Breast epithelium (tissue), 4 donors: ENCODE data around the gene ZBTB40. TPM values are rescaled to one million over a fixed set of nuclear protein-coding genes. Genes with fewer than 3 reads are reported as not detected.

Experiments used
- DNase-seq, 2 donors: peaks; one replicate each; pipeline ENCODE4 v3.0.0-alpha.2; 2019; ENCODE audit warnings: low spot score in 2 of 2
- H3K27ac ChIP-seq, 2 donors: fragments of 200-600 bp; sonication (generic) in 1 of 2; one replicate each; pipeline ENCODE4 v1.5.1; 2016 to 2019; ENCODE audit warnings: mild to moderate bottlenecking in 1 of 2
- H3K27me3 ChIP-seq, 2 donors: fragments of 200-600 bp; sonication (generic) in 1 of 2; one replicate each; pipeline versions ENCODE4 v1.5.1 to v1.6.0; 2017 to 2019; ENCODE audit warnings: control low read depth in 1 of 2, mild to moderate bottlenecking in 1 of 2
- H3K36me3 ChIP-seq: fragments of 200-600 bp; one replicate; pipeline ENCODE4 v1.5.1; 2019
- H3K4me1 ChIP-seq, 2 donors: fragments of 200-600 bp; sonication (generic); one replicate each; pipeline ENCODE4 v1.5.1; 2016 to 2019; ENCODE audit warnings: control low read depth in 1 of 2
- H3K4me3 ChIP-seq, 3 donors: fragments of 200-600 bp; sonication (generic); 1 replicate in 2 of 3; 2 replicates in 1 of 3; pipeline ENCODE4 v1.5.1; 2016 to 2019; ENCODE audit warnings: mild to moderate bottlenecking in 3 of 3, moderate library complexity in 2 of 3
- H3K9me3 ChIP-seq, 2 donors: fragments of 200-600 bp; sonication (generic) in 1 of 2; one replicate each; pipeline ENCODE4 v1.5.1; 2016 to 2019; ENCODE audit warnings: control low read depth in 1 of 2
- POLR2A ChIP-seq: fragments of 450-650 bp; IDR thresholded peaks from one replicate; pipeline ENCODE4 v1.6.1; 2016; ENCODE audit warnings: antibody characterized with exemption, mild to moderate bottlenecking, moderate library complexity
- POLR2AphosphoS5 ChIP-seq, 3 donors: sonication (generic); formaldehyde crosslinking; IDR thresholded peaks; one replicate each; pipeline ENCODE4 v1.6.1; 2017; ENCODE audit warnings: antibody characterized with exemption in 3 of 3
- intact Hi-C: fragments of 100-400 bp; cut with DNase I; formaldehyde crosslinking; loops from one replicate; pipeline ENCODE4 v1.15.1; 2023; ENCODE audit warnings: low total_unique reads
- total RNA-seq, 3 donors: library from RNA; depleted of rRNA; stranded (reverse); fragments of >200 nt; gene quantifications; one replicate each; pipeline ENCODE4 v1.1.0, GENCODE V29; 2016
- TF ChIP-seq, protein P1 (sequence below), 3 donors: fragments of 450-650 bp; IDR thresholded peaks; one replicate each; pipeline ENCODE4 v1.5.1; 2016 to 2017; ENCODE audit warnings: antibody characterized with exemption in 3 of 3, mild to moderate bottlenecking in 3 of 3, moderate library complexity in 3 of 3

ZBTB40 gene
- total RNA-seq, 3 donors from 2014 or later: 15.7 to 24.6 (median 22.0) TPM

DNA sequence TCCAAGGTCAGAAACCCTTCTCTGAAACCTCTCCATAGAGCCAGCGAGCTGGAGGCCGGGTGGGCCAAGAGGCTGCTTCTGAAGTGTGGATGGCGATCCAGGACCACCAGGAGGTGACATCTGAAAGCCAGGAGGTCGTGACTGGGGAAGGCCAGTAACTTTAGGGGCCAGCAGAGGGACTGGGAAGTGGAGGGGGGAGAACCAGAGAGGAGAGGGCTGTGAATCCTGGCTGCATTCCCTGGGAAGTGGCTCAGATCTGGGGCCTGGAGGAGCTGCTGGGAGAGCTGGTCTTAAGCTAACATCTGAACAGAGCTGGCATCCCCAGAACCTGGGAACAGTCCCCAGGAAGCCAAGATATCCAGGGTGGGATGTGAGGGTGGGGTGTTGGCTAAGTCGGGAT lies 100.4 kb downstream of the ZBTB40 start:
- no peaks in the 10 kb centered on the region for H3K9me3 ChIP-seq
- TF ChIP-seq POLR2A: no peak
- no peak for TF ChIP-seq POLR2AphosphoS5 (IDR thresholded peaks at IDR 0.05)
- TF ChIP-seq, protein P1, sequence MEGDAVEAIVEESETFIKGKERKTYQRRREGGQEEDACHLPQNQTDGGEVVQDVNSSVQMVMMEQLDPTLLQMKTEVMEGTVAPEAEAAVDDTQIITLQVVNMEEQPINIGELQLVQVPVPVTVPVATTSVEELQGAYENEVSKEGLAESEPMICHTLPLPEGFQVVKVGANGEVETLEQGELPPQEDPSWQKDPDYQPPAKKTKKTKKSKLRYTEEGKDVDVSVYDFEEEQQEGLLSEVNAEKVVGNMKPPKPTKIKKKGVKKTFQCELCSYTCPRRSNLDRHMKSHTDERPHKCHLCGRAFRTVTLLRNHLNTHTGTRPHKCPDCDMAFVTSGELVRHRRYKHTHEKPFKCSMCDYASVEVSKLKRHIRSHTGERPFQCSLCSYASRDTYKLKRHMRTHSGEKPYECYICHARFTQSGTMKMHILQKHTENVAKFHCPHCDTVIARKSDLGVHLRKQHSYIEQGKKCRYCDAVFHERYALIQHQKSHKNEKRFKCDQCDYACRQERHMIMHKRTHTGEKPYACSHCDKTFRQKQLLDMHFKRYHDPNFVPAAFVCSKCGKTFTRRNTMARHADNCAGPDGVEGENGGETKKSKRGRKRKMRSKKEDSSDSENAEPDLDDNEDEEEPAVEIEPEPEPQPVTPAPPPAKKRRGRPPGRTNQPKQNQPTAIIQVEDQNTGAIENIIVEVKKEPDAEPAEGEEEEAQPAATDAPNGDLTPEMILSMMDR (IDR thresholded peaks at IDR 0.05): no peak
- H3K27ac ChIP-seq: no peak overlapping the region
- intact Hi-C loops: no loop called here
- H3K36me3 ChIP-seq: no peaks in the 10 kb centered on the region
- no peaks in the 10 kb centered on the region for H3K4me1 ChIP-seq
- no peak for DNase-seq
- H3K27me3 ChIP-seq: peaks cover 0 to 61% of the 10 kb centered on the region in 2 donors
- H3K4me3 ChIP-seq: no peak overlapping the region

DNA sequence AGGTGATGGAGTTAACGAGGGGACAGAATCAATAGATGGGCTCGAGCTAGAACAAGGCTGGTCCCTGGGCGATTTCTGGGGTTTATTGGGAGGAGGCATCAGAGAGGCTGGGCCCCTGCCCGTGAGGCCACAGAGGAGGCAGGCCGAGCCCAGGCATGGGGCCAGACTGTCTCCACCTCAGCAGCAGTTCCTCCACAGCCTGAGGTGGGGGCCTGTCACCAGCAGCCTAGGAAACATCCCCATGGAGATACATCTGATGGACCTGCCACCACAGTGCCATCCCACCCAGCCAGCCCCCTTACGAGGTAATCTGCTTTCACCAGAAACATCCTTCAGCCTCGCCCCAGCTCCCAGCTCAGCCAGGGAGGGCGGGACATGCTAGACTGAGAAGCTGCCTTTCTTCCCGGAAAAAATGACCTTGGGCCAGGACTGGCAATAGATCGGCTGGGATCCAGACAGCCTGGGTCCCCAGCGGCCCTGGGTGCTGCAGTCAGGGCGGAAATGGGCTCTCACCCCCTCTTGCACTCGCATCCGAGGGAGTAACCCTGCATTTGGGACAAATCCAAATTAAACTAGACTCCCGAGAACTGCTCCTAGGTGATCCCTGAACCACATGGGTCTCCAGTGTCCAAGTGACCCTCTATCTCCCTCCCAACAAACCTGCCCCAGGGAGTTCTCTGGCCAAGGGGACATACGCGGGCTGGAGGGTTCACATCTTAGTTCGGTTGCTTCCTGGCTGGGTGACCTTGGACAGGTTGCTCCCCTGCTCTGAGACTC lies 101.6 kb downstream of the ZBTB40 start:
- intact Hi-C loops: no loop called here

DNA sequence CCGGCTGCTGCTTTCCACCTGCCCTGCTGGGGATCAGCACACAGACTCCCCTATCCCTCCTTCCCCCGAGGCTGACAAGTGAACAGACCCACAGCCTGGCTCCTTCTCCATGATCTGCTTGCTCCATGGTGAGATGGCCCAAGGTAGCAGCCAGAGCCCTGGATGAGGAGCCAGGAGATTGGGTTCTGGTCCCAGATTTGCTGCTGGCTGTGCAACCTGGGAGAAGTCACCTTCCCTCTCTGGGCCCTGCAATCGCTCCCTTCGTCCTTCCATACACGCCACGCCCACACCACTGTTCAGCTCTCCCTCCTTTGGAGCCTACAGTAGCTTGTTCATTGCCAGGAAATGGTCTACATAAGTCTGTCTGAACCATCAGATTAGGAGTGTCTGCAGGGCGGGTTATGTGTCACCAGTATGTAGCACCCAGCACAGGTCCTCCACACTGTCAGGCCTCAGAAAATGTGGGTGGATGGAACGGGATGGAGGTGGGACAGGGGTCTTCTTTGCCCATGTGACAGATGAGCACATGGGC lies 102.4 kb downstream of the ZBTB40 start:
- no peak for DNase-seq
- intact Hi-C loops: no loop called here
- H3K27ac ChIP-seq: no peak overlapping the region
- no peak overlapping the region for H3K4me3 ChIP-seq
- H3K36me3 ChIP-seq: no peaks in the 10 kb centered on the region
- TF ChIP-seq, protein P1 (IDR thresholded peaks at IDR 0.05): no peak
- TF ChIP-seq POLR2A (no peak), POLR2AphosphoS5 (IDR thresholded peaks at IDR 0.05) (no peak)
- no peaks in the 10 kb centered on the region for H3K9me3 ChIP-seq
- H3K27me3 ChIP-seq: peaks cover 0 to 56% of the 10 kb centered on the region in 2 donors
- no peaks in the 10 kb centered on the region for H3K4me1 ChIP-seq

More for the DNA sequence above, 101.6 kb downstream of the ZBTB40 start:
- peaks cover 0 to 62% of the 10 kb centered on the region in 2 donors for H3K27me3 ChIP-seq
- no peak overlapping the region for H3K27ac ChIP-seq
- H3K36me3 ChIP-seq: no peaks in the 10 kb centered on the region
- no peaks in the 10 kb centered on the region for H3K9me3 ChIP-seq
- H3K4me3 ChIP-seq: no peak overlapping the region
- TF ChIP-seq POLR2AphosphoS5 (IDR thresholded peaks at IDR 0.05) (no peak), POLR2A (no peak)
- TF ChIP-seq, protein P1 (IDR thresholded peaks at IDR 0.05): no peak
- H3K4me1 ChIP-seq: no peaks in the 10 kb centered on the region
- no peak for DNase-seq

DNA sequence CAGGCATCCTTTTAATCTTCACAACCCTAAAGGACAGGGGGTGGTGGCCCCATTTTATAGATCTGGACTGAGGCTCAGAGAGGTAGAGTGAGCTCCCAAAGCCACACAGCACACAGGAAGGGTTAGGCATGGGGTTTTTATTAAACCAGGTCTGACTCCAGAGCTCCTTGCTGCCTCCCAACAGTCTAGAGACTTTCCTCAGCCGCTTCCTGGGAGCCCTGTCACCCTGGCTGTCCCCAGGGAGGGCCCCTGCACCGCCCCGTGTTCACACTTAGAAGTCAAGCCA lies 103.7 kb downstream of the ZBTB40 start:
- no peak overlapping the region for H3K27ac ChIP-seq
- intact Hi-C loops: no loop called here
- no peaks in the 10 kb centered on the region for H3K36me3 ChIP-seq
- H3K27me3 ChIP-seq: peaks cover 0 to 61% of the 10 kb centered on the region in 2 donors
- DNase-seq: no peak
- TF ChIP-seq, protein P1 (IDR thresholded peaks at IDR 0.05): no peak
- TF ChIP-seq POLR2A (no peak), POLR2AphosphoS5 (IDR thresholded peaks at IDR 0.05) (no peak)
- no peaks in the 10 kb centered on the region for H3K4me1 ChIP-seq
- no peak overlapping the region for H3K4me3 ChIP-seq
- H3K9me3 ChIP-seq: no peaks in the 10 kb centered on the region

DNA sequence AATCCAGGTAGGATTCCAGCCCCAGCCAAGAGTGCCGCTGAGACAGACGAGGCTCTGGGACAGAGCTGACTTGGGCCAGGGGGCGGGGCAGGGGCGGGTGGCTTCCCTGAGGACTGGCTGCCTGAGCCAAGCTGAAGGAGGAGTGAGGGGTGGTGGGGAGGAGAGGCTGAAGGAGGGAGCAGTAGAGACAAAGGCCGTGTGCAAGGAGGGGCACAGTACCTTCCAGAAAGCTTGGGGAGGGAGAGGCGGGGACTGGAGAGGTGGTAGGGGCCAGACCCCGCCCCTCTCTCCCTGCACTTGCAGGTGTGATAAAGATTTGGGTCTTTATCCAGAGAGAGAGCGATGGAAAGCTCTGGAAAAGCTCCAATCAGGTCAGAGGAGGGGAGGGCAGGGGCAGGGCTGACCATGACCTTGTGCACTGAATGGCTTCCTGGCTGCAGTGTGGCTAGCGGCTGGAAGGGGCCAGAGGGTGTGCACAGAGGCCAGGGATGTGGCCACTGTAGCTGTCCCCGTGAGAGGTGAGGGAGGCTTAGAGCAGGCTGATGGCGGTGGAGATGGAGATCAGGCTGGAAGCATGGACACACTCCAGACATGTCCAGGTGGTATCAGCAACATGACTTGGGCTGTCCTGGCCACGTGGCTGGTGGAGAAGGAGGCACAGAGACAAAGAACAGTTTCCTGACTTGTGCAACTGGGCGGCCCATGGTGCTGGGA lies 104.9 kb downstream of the ZBTB40 start:
- H3K36me3 ChIP-seq: no peaks in the 10 kb centered on the region
- no peak overlapping the region for H3K27ac ChIP-seq
- intact Hi-C loops: no loop called here
- no peak overlapping the region for H3K4me3 ChIP-seq
- peaks cover 0 to 63% of the 10 kb centered on the region in 2 donors for H3K27me3 ChIP-seq
- TF ChIP-seq, protein P1 (IDR thresholded peaks at IDR 0.05): no peak
- TF ChIP-seq POLR2A (no peak), POLR2AphosphoS5 (IDR thresholded peaks at IDR 0.05) (no peak)
- DNase-seq: no peak
- no peaks in the 10 kb centered on the region for H3K4me1 ChIP-seq
- H3K9me3 ChIP-seq: no peaks in the 10 kb centered on the region
